Fibroblast of peridontal ligament (primary cell): Measurements from ENCODE around the gene PRM1.
A peak's percentile ranks its signal among the peaks of the same experiment; 100 is the strongest.

Source experiments
- DNase-seq: peaks from one replicate; pipeline ENCODE4 v3.0.0-alpha.2; 2010; ENCODE audit errors: extremely low read depth

PRM1 gene

GRCh38 chr16:11280616-11281522 lies at the start of gene PRM1:
Gene PRM1, minus strand, starts transcription at chr16:11281330. Its CDS starts 92 bp downstream, at chr16:11281238.
- no peak for DNase-seq

GRCh38 chr16:11330526-11331237 lies 49.6 kb upstream of the PRM1 start:
- DNase-seq: no peak

GRCh38 chr16:11329891-11330290 lies 48.8 kb upstream of the PRM1 start:
- DNase-seq: no peak

- DNase-seq: peak; percentile 33
Observed at GRCh38 chr16:11329071-11329491, 48.0 kb upstream of the PRM1 start.

GRCh38 chr16:11328172-11329070 lies 47.3 kb upstream of the PRM1 start:
- peak; percentile 95 for DNase-seq

GRCh38 chr16:11327277-11328171 lies 46.4 kb upstream of the PRM1 start:
- DNase-seq: no peak

- DNase-seq: no peak
Observed at GRCh38 chr16:11326737-11327276, 45.7 kb upstream of the PRM1 start.

- DNase-seq: no peak
Observed at GRCh38 chr16:11326084-11326736, 45.1 kb upstream of the PRM1 start.

GRCh38 chr16:11325404-11326083 lies 44.4 kb upstream of the PRM1 start:
- DNase-seq: no peak

GRCh38 chr16:11323551-11324336 lies 42.6 kb upstream of the PRM1 start:
- DNase-seq: no peak

- no peak for DNase-seq
Observed at GRCh38 chr16:11322823-11323222, 41.7 kb upstream of the PRM1 start.

GRCh38 chr16:11321662-11322061 lies 40.5 kb upstream of the PRM1 start:
- no peak for DNase-seq

GRCh38 chr16:11320170-11320569 lies 39.0 kb upstream of the PRM1 start:
- DNase-seq: no peak

GRCh38 chr16:11319529-11320146 lies 38.5 kb upstream of the PRM1 start:
- DNase-seq: no peak

- no peak for DNase-seq
Observed at GRCh38 chr16:11318817-11319216, 37.7 kb upstream of the PRM1 start.

GRCh38 chr16:11316331-11317015 lies 35.3 kb upstream of the PRM1 start:
- no peak for DNase-seq

- no peak for DNase-seq
Observed at GRCh38 chr16:11315510-11315909, 34.4 kb upstream of the PRM1 start.
